ENCODE results near the gene ANXA6.
A peak's percentile ranks its signal among the peaks of the same experiment; 100 is the strongest.
"Not testable (repeated sequence)": the region's sequence is repeated elsewhere in the genome, so short reads cannot be mapped to it uniquely, and the experiment has no call there.

The ANXA6 gene

GRCh38 chr5:151198861-151199260 is 41.3 kb upstream of the ANXA6 start:
- DNase-seq (ENCODE audit: low read depth), result no peak
- no peak for TF ChIP-seq CTCF (IDR thresholded peaks at IDR 0.05; ENCODE audit: control insufficient read depth, insufficient read depth, low read depth, low read length, missing control alignments)
- H3K4me3 ChIP-seq (ENCODE audit: control insufficient read depth, low read depth, low read length), result no peak overlapping the region

- H3K4me3 ChIP-seq (ENCODE audit: control insufficient read depth, low read depth, low read length); DNase-seq (ENCODE audit: low read depth): not testable (repeated sequence)
These were observed 39.7 kb upstream of the ANXA6 start for GRCh38 chr5:151197291-151197600.

GRCh38 chr5:151196556-151197290 is 39.1 kb upstream of the ANXA6 start:
- TF ChIP-seq CTCF (IDR thresholded peaks at IDR 0.05; ENCODE audit: control insufficient read depth, insufficient read depth, low read depth, low read length, missing control alignments), result no peak
- H3K4me3 ChIP-seq (ENCODE audit: control insufficient read depth, low read depth, low read length), result no peak overlapping the region
- DNase-seq (ENCODE audit: low read depth), result no peak

- no peak overlapping the region for H3K4me3 ChIP-seq (ENCODE audit: control insufficient read depth, low read depth, low read length)
- no peak for TF ChIP-seq CTCF (IDR thresholded peaks at IDR 0.05; ENCODE audit: control insufficient read depth, insufficient read depth, low read depth, low read length, missing control alignments)
- DNase-seq (ENCODE audit: low read depth), result peak; percentile 68
These were observed 38.0 kb upstream of the ANXA6 start for GRCh38 chr5:151195622-151196021.

GRCh38 chr5:151192626-151193025 is 35.0 kb upstream of the ANXA6 start:
- no peak for TF ChIP-seq CTCF (IDR thresholded peaks at IDR 0.05; ENCODE audit: control insufficient read depth, insufficient read depth, low read depth, low read length, missing control alignments)
- DNase-seq (ENCODE audit: low read depth), result no peak
- H3K4me3 ChIP-seq (ENCODE audit: control insufficient read depth, low read depth, low read length), result no peak overlapping the region

GRCh38 chr5:151191661-151192060 is 34.1 kb upstream of the ANXA6 start:
- TF ChIP-seq CTCF (IDR thresholded peaks at IDR 0.05; ENCODE audit: control insufficient read depth, insufficient read depth, low read depth, low read length, missing control alignments), result no peak
- no peak overlapping the region for H3K4me3 ChIP-seq (ENCODE audit: control insufficient read depth, low read depth, low read length)
- no peak for DNase-seq (ENCODE audit: low read depth)

- no peak for DNase-seq (ENCODE audit: low read depth)
- H3K4me3 ChIP-seq (ENCODE audit: control insufficient read depth, low read depth, low read length), result no peak overlapping the region
- TF ChIP-seq CTCF (IDR thresholded peaks at IDR 0.05; ENCODE audit: control insufficient read depth, insufficient read depth, low read depth, low read length, missing control alignments), result no peak
These were observed 31.6 kb upstream of the ANXA6 start for GRCh38 chr5:151189151-151189550.
